ENCODE data around the gene SLC39A11.
"Not testable (repeated sequence)": the region's sequence is repeated elsewhere in the genome, so short reads cannot be mapped to it uniquely, and the experiment has no call there.

The SLC39A11 gene

DNA sequence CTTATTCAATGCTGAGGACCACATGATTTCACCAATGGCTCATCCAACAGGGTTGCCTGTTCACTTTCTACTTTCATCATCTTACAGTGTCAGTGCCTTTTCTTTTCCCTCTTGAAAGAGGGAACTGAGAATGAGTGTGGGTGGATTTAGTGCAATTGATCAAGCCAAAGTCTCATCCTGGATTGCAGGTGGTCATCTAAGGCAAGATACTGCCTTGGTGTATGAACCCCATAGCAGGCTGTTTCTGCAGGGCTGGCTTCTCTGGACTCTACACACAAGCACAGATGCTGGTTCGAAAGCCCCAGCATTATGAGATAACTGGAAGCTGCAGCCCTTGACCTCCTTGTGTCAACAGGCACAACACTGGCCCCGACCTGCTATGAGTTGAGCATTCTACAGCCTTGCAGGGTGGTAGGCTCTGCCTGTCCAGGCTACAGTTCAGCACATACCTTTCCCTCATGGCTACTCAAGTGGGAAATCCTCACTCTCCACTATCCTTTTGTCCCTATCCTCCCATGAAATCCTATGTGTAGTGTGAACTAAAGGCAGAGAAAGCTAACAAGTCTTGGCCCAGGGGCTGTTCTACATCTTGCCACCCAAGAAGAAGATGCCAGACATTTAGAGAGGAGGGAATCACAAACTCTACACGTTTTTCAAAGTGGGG, 358.7 kb downstream of the SLC39A11 start:
- in situ Hi-C loops (cut with HindIII; ENCODE audit: low sequenced_read_pairs): no loop called here

GRCh38 chr17:72732893-72733618, 359.4 kb downstream of the SLC39A11 start:
- in situ Hi-C loops (cut with HindIII; ENCODE audit: low sequenced_read_pairs): no loop called here

DNA sequence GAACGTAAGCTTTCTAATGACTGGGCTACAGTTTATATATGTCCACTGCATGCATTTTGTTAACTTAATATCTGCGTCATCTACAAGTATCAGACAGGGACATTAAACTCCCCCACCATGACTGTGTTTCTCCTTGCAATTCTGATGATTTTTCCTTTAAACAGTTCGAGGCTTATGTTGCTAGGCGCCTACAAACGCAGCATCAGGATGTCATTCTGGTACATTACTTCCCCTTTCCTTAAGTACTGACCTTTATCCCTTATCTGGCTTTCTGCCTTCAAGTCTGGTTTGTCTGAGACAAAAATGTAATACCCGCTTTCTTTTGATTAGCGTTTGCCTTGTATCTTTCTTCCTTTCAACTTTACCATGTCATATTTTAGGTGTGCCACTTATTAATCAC, 362.4 kb downstream of the SLC39A11 start:
- in situ Hi-C loops (cut with HindIII; ENCODE audit: low sequenced_read_pairs): no loop called here

DNA sequence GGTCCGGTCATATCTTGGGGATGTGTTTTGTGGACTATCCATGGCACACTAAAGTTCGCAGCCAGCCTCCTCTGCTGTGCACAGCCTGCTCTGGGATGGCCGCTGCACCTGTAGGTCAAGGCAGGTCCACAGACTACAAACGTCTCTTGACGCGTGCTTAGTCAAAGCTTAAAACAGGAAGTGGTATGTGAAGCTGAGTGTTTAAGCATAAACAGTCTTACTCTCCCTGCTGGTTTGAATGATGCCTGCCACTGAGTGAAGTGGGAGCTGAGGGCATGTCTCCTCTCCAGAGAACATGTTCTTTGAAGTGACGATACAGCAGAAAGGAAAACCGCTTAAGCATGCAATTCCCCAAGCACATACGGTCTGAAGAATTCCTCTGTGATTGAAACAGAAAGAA, 365.6 kb downstream of the SLC39A11 start:
- in situ Hi-C loops (cut with HindIII; ENCODE audit: low sequenced_read_pairs): loop anchor here (5.0 kb wide), 1 partner anchor 455 kb away; no protein-coding TSS in a partner anchor

- in situ Hi-C loops (cut with HindIII; ENCODE audit: low sequenced_read_pairs): loop anchor here (5.0 kb wide), 1 partner anchor 457 kb away; no protein-coding TSS in a partner anchor
These were observed 366.9 kb downstream of the SLC39A11 start for GRCh38 chr17:72725433-72726068.

- in situ Hi-C loops (cut with HindIII; ENCODE audit: low sequenced_read_pairs): no loop called here
These were observed 368.2 kb downstream of the SLC39A11 start for GRCh38 chr17:72724267-72724666.

GRCh38 chr17:72723711-72724110, 368.8 kb downstream of the SLC39A11 start:
- in situ Hi-C loops (cut with HindIII; ENCODE audit: low sequenced_read_pairs): no loop called here

DNA sequence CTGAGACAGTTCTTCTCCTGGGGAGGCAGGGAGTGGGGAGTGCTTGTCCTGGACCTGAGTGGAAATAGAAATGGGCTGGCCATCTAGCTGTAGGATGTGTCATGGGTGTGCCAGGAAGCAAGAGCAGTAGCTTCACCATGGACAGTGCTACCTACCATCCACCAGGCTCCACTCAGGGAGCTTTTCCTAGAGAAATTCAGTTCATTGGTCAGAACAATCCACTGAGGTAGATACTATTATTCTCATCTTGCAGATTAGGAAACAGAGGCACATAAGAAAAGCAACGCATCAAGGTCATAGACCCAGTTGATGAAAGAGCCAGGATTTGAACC, 372.0 kb downstream of the SLC39A11 start:
- in situ Hi-C loops (cut with HindIII; ENCODE audit: low sequenced_read_pairs): no loop called here

GRCh38 chr17:72719578-72720493, 372.7 kb downstream of the SLC39A11 start:
- in situ Hi-C loops (cut with HindIII; ENCODE audit: low sequenced_read_pairs): no loop called here

GRCh38 chr17:72719206-72719577, 373.3 kb downstream of the SLC39A11 start:
- in situ Hi-C loops (cut with HindIII; ENCODE audit: low sequenced_read_pairs): no loop called here

- in situ Hi-C loops (cut with HindIII; ENCODE audit: low sequenced_read_pairs): no loop called here
These were observed 374.8 kb downstream of the SLC39A11 start for GRCh38 chr17:72717676-72718075.

DNA sequence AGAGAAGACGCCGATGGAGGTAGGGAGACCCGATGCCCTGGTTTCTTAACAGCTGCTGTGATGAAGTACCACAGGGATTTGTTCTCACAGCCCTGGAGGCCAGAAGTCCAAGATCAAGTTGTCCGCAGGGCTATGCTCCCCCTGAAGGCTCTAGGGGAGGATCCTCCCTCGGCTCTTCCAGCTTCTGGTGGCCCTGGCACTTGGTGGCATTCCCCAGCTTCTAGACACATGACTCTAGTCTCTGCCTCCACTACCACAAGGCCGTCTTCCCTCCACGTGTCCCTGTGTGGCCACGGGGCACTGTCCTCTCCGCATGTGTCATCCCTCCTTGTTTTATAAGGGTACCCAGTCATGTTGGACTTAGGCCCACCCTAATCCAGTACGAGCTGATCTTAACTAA, 375.2 kb downstream of the SLC39A11 start:
- in situ Hi-C loops (cut with HindIII; ENCODE audit: low sequenced_read_pairs): no loop called here

GRCh38 chr17:72715906-72716572, 376.4 kb downstream of the SLC39A11 start:
- in situ Hi-C loops (cut with HindIII; ENCODE audit: low sequenced_read_pairs): no loop called here

DNA sequence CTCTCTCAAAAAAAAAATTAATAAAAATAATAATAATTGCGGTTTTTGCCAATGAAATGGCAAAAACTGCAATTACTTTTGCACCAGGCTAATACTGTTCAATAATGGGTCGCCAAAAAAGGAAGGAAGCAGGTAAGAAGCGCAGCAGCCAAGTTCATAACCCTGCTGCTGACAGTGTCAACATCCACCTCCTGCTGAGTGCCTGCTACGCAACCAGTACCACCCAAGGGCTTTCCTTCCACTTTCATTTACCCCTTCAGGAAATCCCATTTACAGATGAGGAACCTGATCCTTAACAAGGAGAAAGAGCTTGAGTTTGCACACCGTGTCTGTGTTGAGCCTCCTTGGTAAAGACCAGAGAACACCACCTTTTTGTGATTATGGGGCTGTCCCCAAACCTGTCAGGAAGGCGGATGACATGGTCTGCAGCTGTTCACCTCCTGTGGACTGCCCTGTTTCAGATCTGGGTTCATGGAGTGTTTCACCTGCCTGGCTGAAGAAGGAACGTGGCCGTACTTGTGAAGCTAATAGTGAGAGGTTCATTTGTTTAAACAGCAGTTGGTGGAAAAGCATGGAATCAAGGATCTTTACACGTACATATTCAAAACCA, 378.0 kb downstream of the SLC39A11 start:
- in situ Hi-C loops (cut with HindIII; ENCODE audit: low sequenced_read_pairs): loop anchor here (5.0 kb wide), 2 partner anchors 37 to 102 kb away; no protein-coding TSS in a partner anchor

GRCh38 chr17:72713701-72714100, 378.8 kb downstream of the SLC39A11 start:
- in situ Hi-C loops (cut with HindIII; ENCODE audit: low sequenced_read_pairs): loop anchor here (5.0 kb wide), 2 partner anchors 36 to 101 kb away; no protein-coding TSS in a partner anchor

DNA sequence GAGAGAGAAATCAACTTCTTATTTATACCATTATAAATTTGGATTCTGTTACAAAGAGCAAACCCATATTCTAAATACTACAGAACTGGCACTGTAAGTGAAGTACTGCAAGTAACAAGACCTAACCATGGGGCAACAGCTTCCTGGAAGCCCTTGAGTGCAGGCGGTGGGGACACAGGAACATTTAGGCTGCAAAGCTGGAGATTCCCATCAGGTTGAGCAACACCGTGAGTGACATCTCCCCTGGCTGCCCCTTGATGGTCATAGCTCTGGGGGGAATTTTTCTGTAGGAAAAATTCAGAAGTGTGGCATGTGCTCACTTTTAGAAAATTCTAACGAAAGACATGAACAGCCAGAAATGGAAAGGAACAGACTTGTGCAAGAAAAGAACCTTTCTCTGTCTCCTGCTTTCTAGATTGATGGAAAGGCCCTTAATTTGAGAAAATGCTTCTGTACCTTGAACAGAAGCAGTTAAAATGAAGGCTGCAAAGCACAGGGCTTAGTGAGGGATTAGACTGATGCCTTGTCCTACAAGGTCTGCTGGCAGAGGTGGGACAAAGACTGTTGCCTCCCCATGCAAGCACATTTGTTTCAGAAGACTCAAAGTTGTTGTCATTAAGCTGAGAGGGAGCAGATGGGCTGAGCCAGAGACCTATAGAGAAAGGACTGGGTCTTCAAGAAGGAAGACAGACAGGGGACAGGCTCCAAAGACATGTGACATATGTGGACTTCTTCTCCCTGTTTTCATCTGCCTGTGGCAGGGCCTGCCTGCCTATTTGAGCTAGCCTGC, 380.8 kb downstream of the SLC39A11 start:
- in situ Hi-C loops (cut with HindIII; ENCODE audit: low sequenced_read_pairs): loop anchor here (5.0 kb wide), 2 partner anchors 34 to 99 kb away; no protein-coding TSS in a partner anchor

DNA sequence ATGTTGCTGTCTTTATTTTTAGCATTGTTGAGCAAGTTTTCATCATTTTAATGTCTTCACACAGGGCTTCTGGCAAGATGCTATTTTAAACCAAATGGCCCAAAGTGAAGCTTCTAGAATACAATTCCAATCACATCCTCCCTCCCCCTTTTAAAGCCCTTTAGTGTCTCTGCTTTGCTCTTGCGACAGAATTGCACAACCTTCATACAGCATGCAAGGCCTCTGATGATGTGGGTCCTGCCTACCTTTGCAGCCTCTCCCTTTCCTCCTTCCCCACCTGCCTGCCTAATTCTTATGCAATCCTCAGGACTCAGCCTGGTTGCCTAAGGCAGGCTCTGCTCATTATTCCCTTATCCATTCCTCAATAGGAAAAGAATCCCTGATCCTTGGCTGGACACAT, 381.7 kb downstream of the SLC39A11 start:
- in situ Hi-C loops (cut with HindIII; ENCODE audit: low sequenced_read_pairs): loop anchor here (5.0 kb wide), 2 partner anchors 34 to 99 kb away; no protein-coding TSS in a partner anchor

- in situ Hi-C loops (cut with HindIII; ENCODE audit: low sequenced_read_pairs): loop anchor here (5.0 kb wide), 2 partner anchors 33 to 98 kb away; no protein-coding TSS in a partner anchor
These were observed 382.3 kb downstream of the SLC39A11 start for GRCh38 chr17:72710202-72710601.

DNA sequence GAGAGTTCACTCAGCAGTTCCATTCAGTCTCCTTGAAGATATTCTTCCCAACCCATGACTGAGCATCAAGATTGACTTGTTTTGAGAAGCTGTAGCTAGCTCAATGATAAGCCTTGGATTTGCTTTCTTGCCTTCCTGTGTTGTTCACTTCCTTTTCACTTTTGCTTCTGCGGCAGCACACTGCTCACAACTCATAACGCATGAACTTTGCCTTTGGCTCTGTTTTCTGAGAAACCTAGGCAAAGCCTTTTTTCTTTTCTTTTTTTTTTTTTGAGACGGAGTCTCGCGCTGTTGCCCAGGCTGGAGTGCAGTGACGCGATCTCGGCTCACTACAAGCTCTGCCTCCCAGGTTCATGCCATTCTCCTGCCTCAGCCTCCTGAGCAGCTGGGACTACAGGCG, 383.8 kb downstream of the SLC39A11 start:
- in situ Hi-C loops (cut with HindIII; ENCODE audit: low sequenced_read_pairs): not testable (repeated sequence)
